AG08395 (cell line): ENCODE results near the gene GAB2.

ENCODE experiments used
- DNase-seq: peaks from one replicate; pipeline ENCODE4 v3.0.0; 2012; ENCODE audit warnings: mixed read lengths, low spot score

Gene GAB2

GRCh38 chr11:78203184-78203583 is 214.4 kb downstream of the GAB2 start:
- DNase-seq, result no peak

- DNase-seq, result no peak
These were observed 214.9 kb downstream of the GAB2 start for GRCh38 chr11:78202733-78203167.

- no peak for DNase-seq
These were observed 216.4 kb downstream of the GAB2 start for GRCh38 chr11:78201096-78201818.

GRCh38 chr11:78200553-78200952 is 217.1 kb downstream of the GAB2 start:
- DNase-seq, result no peak

GRCh38 chr11:78200061-78200460 is 217.6 kb downstream of the GAB2 start:
- no peak for DNase-seq

- no peak for DNase-seq
These were observed 218.0 kb downstream of the GAB2 start for GRCh38 chr11:78199653-78200015.

- DNase-seq, result no peak
These were observed 218.5 kb downstream of the GAB2 start for GRCh38 chr11:78199015-78199652.

GRCh38 chr11:78197816-78198215 is 219.8 kb downstream of the GAB2 start:
- DNase-seq, result no peak

GRCh38 chr11:78196661-78197091 is 220.9 kb downstream of the GAB2 start:
- no peak for DNase-seq

GRCh38 chr11:78195917-78196560 is 221.6 kb downstream of the GAB2 start:
- no peak for DNase-seq

- no peak for DNase-seq
These were observed 223.1 kb downstream of the GAB2 start for GRCh38 chr11:78194490-78194889.

GRCh38 chr11:78193806-78194205 is 223.8 kb downstream of the GAB2 start:
- DNase-seq, result no peak

- no peak for DNase-seq
These were observed 224.7 kb downstream of the GAB2 start for GRCh38 chr11:78192911-78193351.

- no peak for DNase-seq
These were observed 225.3 kb downstream of the GAB2 start for GRCh38 chr11:78192223-78192719.

- DNase-seq, result no peak
These were observed 226.6 kb downstream of the GAB2 start for GRCh38 chr11:78190871-78191538.

GRCh38 chr11:78190374-78190773 is 227.2 kb downstream of the GAB2 start:
- no peak for DNase-seq

GRCh38 chr11:78189851-78190250 is 227.8 kb downstream of the GAB2 start:
- no peak for DNase-seq

- DNase-seq, result no peak
These were observed 228.4 kb downstream of the GAB2 start for GRCh38 chr11:78189174-78189724.

- peak; percentile 98 for DNase-seq
These were observed 229.1 kb downstream of the GAB2 start, which contains the start of the genes KCTD21 and USP35 for GRCh38 chr11:78188286-78189173. TSS of gene KCTD21 (minus strand) at chr11:78188626. CDS start at chr11:78174554, 14,072 bp downstream. TSS of gene USP35 (plus strand) at chr11:78188919. CDS start at chr11:78196246, 7,327 bp downstream.

- DNase-seq, result peak; percentile 53
These were observed 230.0 kb downstream of the GAB2 start for GRCh38 chr11:78187366-78188285.
